Fibroblast of lung (primary cell): ENCODE data around the gene MYLK3.
"Not testable (repeated sequence)": the region's sequence is repeated elsewhere in the genome, so short reads cannot be mapped to it uniquely, and the experiment has no call there.

Experiments used
- EZH2 ChIP-seq: IDR thresholded peaks from 2 replicates; pipeline ENCODE4 v1.5.1; 2012; ENCODE audit warnings: low read length, control low read depth, mild to moderate bottlenecking; ENCODE audit errors: missing control alignments
- TF ChIP-seq, protein P1 (sequence below), 2 donors: IDR thresholded peaks in 1 of 2; conservative IDR thresholded peaks in 1 of 2; 1 replicate in 1 of 2; 2 replicates in 1 of 2; pipeline ENCODE4 v1.5.1; 2011 to 2012; ENCODE audit warnings: low read length in 2 of 2, control low read depth in 1 of 2, inconsistent platforms in 1 of 2, low read depth in 1 of 2, mild to moderate bottlenecking in 1 of 2

DNA sequence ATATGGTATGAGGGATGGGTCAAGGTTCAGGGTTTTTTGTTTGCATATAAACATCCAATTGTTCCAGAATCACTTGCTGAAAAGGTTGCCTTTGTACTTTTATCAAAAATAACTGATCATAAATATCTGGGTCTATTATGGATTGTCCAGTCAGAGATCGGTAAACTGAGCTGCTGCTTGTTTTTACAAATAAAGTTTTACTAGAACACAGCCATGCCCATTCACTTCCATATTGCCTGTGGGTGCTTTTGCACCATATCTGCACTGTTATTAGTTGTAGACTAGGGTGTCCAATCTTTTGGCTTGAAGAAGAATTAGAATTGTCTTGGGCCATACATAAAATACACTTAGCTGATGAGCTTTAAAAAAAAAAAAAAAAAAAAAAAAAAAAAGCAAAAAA is 70.2 kb downstream of the MYLK3 start:
- TF ChIP-seq EZH2 = not testable (repeated sequence)
- TF ChIP-seq, protein P1, sequence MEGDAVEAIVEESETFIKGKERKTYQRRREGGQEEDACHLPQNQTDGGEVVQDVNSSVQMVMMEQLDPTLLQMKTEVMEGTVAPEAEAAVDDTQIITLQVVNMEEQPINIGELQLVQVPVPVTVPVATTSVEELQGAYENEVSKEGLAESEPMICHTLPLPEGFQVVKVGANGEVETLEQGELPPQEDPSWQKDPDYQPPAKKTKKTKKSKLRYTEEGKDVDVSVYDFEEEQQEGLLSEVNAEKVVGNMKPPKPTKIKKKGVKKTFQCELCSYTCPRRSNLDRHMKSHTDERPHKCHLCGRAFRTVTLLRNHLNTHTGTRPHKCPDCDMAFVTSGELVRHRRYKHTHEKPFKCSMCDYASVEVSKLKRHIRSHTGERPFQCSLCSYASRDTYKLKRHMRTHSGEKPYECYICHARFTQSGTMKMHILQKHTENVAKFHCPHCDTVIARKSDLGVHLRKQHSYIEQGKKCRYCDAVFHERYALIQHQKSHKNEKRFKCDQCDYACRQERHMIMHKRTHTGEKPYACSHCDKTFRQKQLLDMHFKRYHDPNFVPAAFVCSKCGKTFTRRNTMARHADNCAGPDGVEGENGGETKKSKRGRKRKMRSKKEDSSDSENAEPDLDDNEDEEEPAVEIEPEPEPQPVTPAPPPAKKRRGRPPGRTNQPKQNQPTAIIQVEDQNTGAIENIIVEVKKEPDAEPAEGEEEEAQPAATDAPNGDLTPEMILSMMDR (conservative IDR thresholded peaks at IDR 0.05 in 1 of 2, IDR thresholded peaks at IDR 0.05 in 1 of 2; ENCODE audit: low read depth in 1 of 2, low read length in 2 of 2) = not testable (repeated sequence)
